K562 (cell line): Measurements from ENCODE around the gene CEP290.

Source experiments
- POLR2A ChIP-seq: fragments of 450-650 bp; conservative IDR thresholded peaks from 2 replicates; pipeline ENCODE4 v1.6.1; 2016
- PPARD ChIP-seq: fragments of 250-450 bp; sonication (Bioruptor Pico); IDR thresholded peaks from 2 replicates; pipeline ENCODE4 v1.8.0; 2022; ENCODE audit warnings: inconsistent platforms, mild to moderate bottlenecking, moderate library complexity
- RAD21 ChIP-seq, 2 experiments: fragments of 250-450 bp in 1 of 2; fragments of 450-650 bp in 1 of 2; sonication (Bioruptor Pico) in 1 of 2; formaldehyde crosslinking in 1 of 2; IDR thresholded peaks in 1 of 2; conservative IDR thresholded peaks in 1 of 2; 2 replicates each; pipeline versions ENCODE4 v1.4.0 to v1.8.0; 2020 to 2022; ENCODE audit warnings: mild to moderate bottlenecking in 2 of 2, moderate library complexity in 1 of 2
- RBBP5 ChIP-seq: fragments of 200-600 bp; sonication (generic); IDR thresholded peaks from 2 replicates; pipeline ENCODE4 v1.6.1; 2012; ENCODE audit warnings: borderline replicate concordance, mild to moderate bottlenecking, low read length, control low read depth, inconsistent platforms; ENCODE audit not compliant: insufficient read depth, poor library complexity, severe bottlenecking
- TF ChIP-seq, protein P1 (sequence below), 3 experiments: IDR thresholded peaks in 2 of 3; conservative IDR thresholded peaks in 1 of 3; 2 replicates each; pipeline ENCODE4 v1.5.1; 2011 to 2012; ENCODE audit warnings: low read length in 3 of 3, mild to moderate bottlenecking in 3 of 3, control low read depth in 2 of 3, improper control_type of control experiment in 1 of 3, inconsistent platforms in 1 of 3, low read depth in 1 of 3, mixed read lengths in 1 of 3, moderate library complexity in 1 of 3; ENCODE audit not compliant: insufficient read depth in 2 of 3
- TF ChIP-seq, protein P2 (sequence below), 2 experiments: fragments of 450-650 bp in 1 of 2; sonication (generic) in 1 of 2; formaldehyde crosslinking; conservative IDR thresholded peaks; 2 replicates each; pipeline versions ENCODE4 v1.4.0 to v1.8.1; 2020 to 2022; ENCODE audit warnings: mild to moderate bottlenecking in 1 of 2, missing genetic modification reagents in 1 of 2

DNA sequence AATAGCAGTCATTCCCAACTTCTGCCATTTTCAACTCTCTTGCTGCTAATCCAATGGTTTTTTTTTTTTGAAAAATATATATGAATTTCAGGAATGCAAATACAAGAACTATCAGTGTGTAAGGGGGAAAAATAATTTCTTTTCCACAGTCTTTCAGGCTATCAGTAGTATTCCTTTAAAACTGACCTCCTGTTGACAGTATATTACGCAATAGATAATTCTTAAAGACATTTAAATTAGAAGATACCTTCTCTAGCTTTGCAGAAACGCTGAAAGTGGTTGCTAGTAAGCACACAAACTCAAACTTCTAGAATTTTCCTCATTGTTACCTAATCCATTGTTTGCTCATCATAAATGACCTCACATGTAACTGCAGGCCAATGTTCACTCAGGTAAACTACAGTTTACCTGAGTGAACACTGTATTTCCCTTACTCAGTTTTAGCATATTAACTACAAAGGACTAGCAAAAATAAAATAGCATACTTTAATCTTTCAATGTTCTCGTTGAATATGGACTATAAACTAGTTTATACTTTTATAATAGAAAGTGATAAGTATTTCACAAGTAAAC, 112.7 kb downstream of the CEP290 start, which contains the start of gene C12orf50:
- TF ChIP-seq, protein P1, sequence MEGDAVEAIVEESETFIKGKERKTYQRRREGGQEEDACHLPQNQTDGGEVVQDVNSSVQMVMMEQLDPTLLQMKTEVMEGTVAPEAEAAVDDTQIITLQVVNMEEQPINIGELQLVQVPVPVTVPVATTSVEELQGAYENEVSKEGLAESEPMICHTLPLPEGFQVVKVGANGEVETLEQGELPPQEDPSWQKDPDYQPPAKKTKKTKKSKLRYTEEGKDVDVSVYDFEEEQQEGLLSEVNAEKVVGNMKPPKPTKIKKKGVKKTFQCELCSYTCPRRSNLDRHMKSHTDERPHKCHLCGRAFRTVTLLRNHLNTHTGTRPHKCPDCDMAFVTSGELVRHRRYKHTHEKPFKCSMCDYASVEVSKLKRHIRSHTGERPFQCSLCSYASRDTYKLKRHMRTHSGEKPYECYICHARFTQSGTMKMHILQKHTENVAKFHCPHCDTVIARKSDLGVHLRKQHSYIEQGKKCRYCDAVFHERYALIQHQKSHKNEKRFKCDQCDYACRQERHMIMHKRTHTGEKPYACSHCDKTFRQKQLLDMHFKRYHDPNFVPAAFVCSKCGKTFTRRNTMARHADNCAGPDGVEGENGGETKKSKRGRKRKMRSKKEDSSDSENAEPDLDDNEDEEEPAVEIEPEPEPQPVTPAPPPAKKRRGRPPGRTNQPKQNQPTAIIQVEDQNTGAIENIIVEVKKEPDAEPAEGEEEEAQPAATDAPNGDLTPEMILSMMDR (IDR thresholded peaks at IDR 0.05 in 2 of 3, conservative IDR thresholded peaks at IDR 0.05 in 1 of 3; ENCODE audit: insufficient read depth in 2 of 3, low read depth in 1 of 3, low read length in 3 of 3) = no peak
- no peak for TF ChIP-seq POLR2A
- TF ChIP-seq, protein P2, sequence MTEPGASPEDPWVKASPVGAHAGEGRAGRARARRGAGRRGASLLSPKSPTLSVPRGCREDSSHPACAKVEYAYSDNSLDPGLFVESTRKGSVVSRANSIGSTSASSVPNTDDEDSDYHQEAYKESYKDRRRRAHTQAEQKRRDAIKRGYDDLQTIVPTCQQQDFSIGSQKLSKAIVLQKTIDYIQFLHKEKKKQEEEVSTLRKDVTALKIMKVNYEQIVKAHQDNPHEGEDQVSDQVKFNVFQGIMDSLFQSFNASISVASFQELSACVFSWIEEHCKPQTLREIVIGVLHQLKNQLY (CRISPR knock-in tag; conservative IDR thresholded peaks at IDR 0.05) = no peak
- TF ChIP-seq RBBP5 = no peak
- TF ChIP-seq RAD21 (CRISPR knock-in tag; conservative IDR thresholded peaks at IDR 0.05 in 1 of 2, IDR thresholded peaks at IDR 0.05 in 1 of 2) = no peak
- TF ChIP-seq PPARD (CRISPR knock-in tag) = no peak
